Activated T-cell treated with anti-CD3 and anti-CD28 coated beads, Interleukin-2, amount 50 U/mL, for 4 hours (primary cell): ENCODE measurements around the gene NES. TPM values are rescaled to one million over a fixed set of nuclear protein-coding genes. Genes with fewer than 3 reads are reported as not detected.

Experiments
- ATAC-seq, 2 donors: fragments of 200-7000 bp; cut with Tn5 transposase; one replicate each; pipeline ENCODE4 v1.10.0; 2021
- DNase-seq: peaks from one replicate; pipeline ENCODE4 v3.0.0-alpha.2; 2020
- H3K27me3 Mint-ChIP-seq: one replicate; pipeline ENCODE4 v1.8.0; 2021; ENCODE audit warnings: low read depth, mixed read lengths
- H3K36me3 Mint-ChIP-seq: one replicate; pipeline ENCODE4 v1.8.0; 2022; ENCODE audit warnings: mixed read lengths; ENCODE audit not compliant: insufficient read depth
- H3K4me1 Mint-ChIP-seq: one replicate; pipeline ENCODE4 v1.8.0; 2021; ENCODE audit warnings: low read depth, mixed read lengths
- H3K4me3 Mint-ChIP-seq: one replicate; pipeline ENCODE4 v1.8.0; 2021; ENCODE audit warnings: mild to moderate bottlenecking, moderate library complexity, mixed read lengths
- H3K9me3 Mint-ChIP-seq: one replicate; pipeline ENCODE4 v1.8.0; 2021; ENCODE audit warnings: mixed read lengths
- total RNA-seq, 3 donors: library from RNA; stranded (reverse); gene quantifications; one replicate each; pipeline ENCODE4 v1.2.1, GENCODE V29; 2021

Gene NES
- total RNA-seq, 3 donors from 2014 or later: 0.05 to 0.13 (median 0.05) TPM

- no peaks in the 10 kb centered on the region for H3K9me3 Mint-ChIP-seq
- peaks cover 45% of the 10 kb centered on the region for H3K27me3 Mint-ChIP-seq
- DNase-seq: peak; percentile 74
- ATAC-seq: peak; percentile 57 to 60
- peak overlapping the region; percentile 63 for H3K4me3 Mint-ChIP-seq
- no peaks in the 10 kb centered on the region for H3K36me3 Mint-ChIP-seq
- peaks cover 8% of the 10 kb centered on the region for H3K4me1 Mint-ChIP-seq
Observed at GRCh38 chr1:156625436-156626078, 51.6 kb downstream of the NES start.

- Mint-ChIP-seq H3K9me3 (no peaks in the 10 kb centered on the region), H3K4me1 (peaks cover 8% of the 10 kb centered on the region), H3K27me3 (peaks cover 49% of the 10 kb centered on the region), H3K4me3 (peak overlapping the region; percentile 46), H3K36me3 (no peaks in the 10 kb centered on the region)
- DNase-seq: no peak
- peak; percentile 29 to 42 for ATAC-seq
Observed at GRCh38 chr1:156624814-156625435, 52.3 kb downstream of the NES start.

- ATAC-seq: peak; percentile 67
- DNase-seq: no peak
- Mint-ChIP-seq H3K36me3 (no peaks in the 10 kb centered on the region), H3K4me1 (peaks cover 8% of the 10 kb centered on the region), H3K27me3 (peaks cover 56% of the 10 kb centered on the region), H3K4me3 (peak overlapping the region; percentile 50), H3K9me3 (no peaks in the 10 kb centered on the region)
Observed at GRCh38 chr1:156623946-156624813, 53.0 kb downstream of the NES start.

DNA sequence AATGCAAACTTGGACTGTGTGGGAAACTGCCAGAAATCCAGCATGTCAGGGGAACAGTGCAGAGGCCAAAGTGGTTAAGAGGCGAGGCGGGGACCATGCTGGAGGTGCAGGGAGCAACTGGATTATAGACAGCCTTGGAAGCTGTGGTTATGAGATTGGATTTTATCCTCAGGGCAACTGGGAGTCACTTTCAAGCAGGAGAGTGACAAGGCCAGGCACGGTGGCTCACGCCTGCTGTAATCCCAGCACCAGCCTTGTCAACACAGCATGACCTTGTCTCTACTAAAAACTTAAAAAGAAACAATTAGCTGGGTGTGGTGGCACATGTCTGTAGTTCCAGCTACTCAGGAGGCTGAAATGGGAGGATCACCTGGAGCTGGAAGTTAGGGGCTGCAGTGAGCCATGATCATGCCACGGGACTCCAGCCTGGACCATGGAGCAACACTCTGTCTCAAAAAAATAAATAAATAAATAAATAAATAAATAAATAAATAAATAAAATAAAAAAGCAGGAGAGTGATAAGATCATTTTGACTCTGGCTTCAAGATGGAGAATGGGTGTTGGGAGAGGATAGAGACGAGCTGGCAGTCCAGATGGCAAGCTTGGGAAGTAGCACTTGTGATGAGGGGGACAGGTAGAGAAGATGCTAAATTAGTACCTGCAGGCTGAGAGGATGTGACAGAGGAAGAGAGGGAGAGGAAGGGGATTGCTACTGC, 54.5 kb downstream of the NES start:
- H3K9me3 Mint-ChIP-seq: no peaks in the 10 kb centered on the region
- peaks cover 59% of the 10 kb centered on the region for H3K27me3 Mint-ChIP-seq
- ATAC-seq: no peak
- no peaks in the 10 kb centered on the region for H3K36me3 Mint-ChIP-seq
- H3K4me3 Mint-ChIP-seq: peak overlapping the region; percentile 55
- no peak for DNase-seq
- H3K4me1 Mint-ChIP-seq: peaks cover 8% of the 10 kb centered on the region

GRCh38 chr1:156619582-156619955, 57.6 kb downstream of the NES start:
- no peaks in the 10 kb centered on the region for H3K36me3 Mint-ChIP-seq
- peaks cover 60% of the 10 kb centered on the region for H3K27me3 Mint-ChIP-seq
- ATAC-seq: no peak
- H3K4me3 Mint-ChIP-seq: no peak overlapping the region
- peaks cover 2% of the 10 kb centered on the region for H3K4me1 Mint-ChIP-seq
- no peaks in the 10 kb centered on the region for H3K9me3 Mint-ChIP-seq
- DNase-seq: no peak

- no peak within 1 kb of the TSS for H3K4me3 Mint-ChIP-seq
- ATAC-seq (no peak), DNase-seq (no peak)
Observed at GRCh38 chr1:156618853-156619581, 58.2 kb downstream of the NES start, which contains the start of gene HAPLN2. HAPLN2 (plus strand) TSS chr1:156619415; CDS start chr1:156623491, 4,076 bp downstream.

More at GRCh38 chr1:156618853-156619581, 58.2 kb downstream of the NES start, which contains the start of gene HAPLN2:
- H3K36me3 Mint-ChIP-seq: no peaks in the 10 kb centered on the region
- no peaks in the 10 kb centered on the region for H3K4me1 Mint-ChIP-seq
- H3K9me3 Mint-ChIP-seq: no peaks in the 10 kb centered on the region
- peaks cover 59% of the 10 kb centered on the region for H3K27me3 Mint-ChIP-seq

Other genes starting within 250 kb of the NES start
- gene MEF2D, start 176.6 kb downstream of the NES start, total RNA-seq: 10 to 100 TPM; 42.5 to 50.9 (median 46.3) TPM
- gene IQGAP3, start 104.8 kb downstream of the NES start, total RNA-seq: under 1 TPM; 0.18 to 0.38 (median 0.37) TPM
- 10 to 100 TPM in 1 of 3 donors, 1 to 10 TPM in 2; 2.9 to 10.9 (median 5.4) TPM for gene TTC24, start 97.7 kb downstream of the NES start, total RNA-seq
- 100 to 1,000 TPM in 1 of 3 donors, 10 to 100 TPM in 2; 80.3 to 102 (median 83.7) TPM for gene NAXE, start 85.6 kb downstream of the NES start, total RNA-seq
- gene GPATCH4, start 75.9 kb downstream of the NES start, total RNA-seq: 100 to 1,000 TPM; 171 to 190 (median 174) TPM
- not detected for gene HAPLN2, start 58.0 kb downstream of the NES start, total RNA-seq
- gene BCAN, start 35.3 kb downstream of the NES start, total RNA-seq: not detected
- 1 to 10 TPM; 1.8 to 2.5 (median 2.4) TPM for gene CRABP2, start 28.2 kb upstream of the NES start, total RNA-seq
- 10 to 100 TPM; 16.6 to 18.9 (median 18.5) TPM for gene METTL25B, start 51.1 kb upstream of the NES start, total RNA-seq
- 10 to 100 TPM; 62.4 to 65.9 (median 63.8) TPM for gene ISG20L2, start 51.4 kb upstream of the NES start, total RNA-seq
- 100 to 1,000 TPM; 132 to 138 (median 132) TPM for gene MRPL24, start 63.7 kb upstream of the NES start, total RNA-seq
- 100 to 1,000 TPM; 221 to 249 (median 230) TPM for gene HDGF, start 74.3 kb upstream of the NES start, total RNA-seq
- gene PRCC, start 90.1 kb upstream of the NES start, total RNA-seq: 100 to 1,000 TPM; 108 to 111 (median 111) TPM
- gene SH2D2A, start 139.4 kb upstream of the NES start, total RNA-seq: 100 to 1,000 TPM; 200 to 245 (median 214) TPM
- under 1 TPM in 1 of 3 donors, not detected in 2; 0.11 TPM for gene INSRR, start 181.7 kb upstream of the NES start, total RNA-seq
- 1 to 10 TPM in 2 of 3 donors, under 1 TPM in 1; 0.55 to 2.4 (median 1.8) TPM for gene NTRK1, start 183.5 kb upstream of the NES start, total RNA-seq
- gene PEAR1, start 216.3 kb upstream of the NES start, total RNA-seq: under 1 TPM in 1 of 3 donors, not detected in 2; 0.05 TPM
- not detected for gene LRRC71, start 243.2 kb upstream of the NES start, total RNA-seq